ENCODE data around the gene PIM3.

- TF ChIP-seq AR (CRISPR knock-in tag; IDR thresholded peaks at IDR 0.05), result no peak
- TF ChIP-seq SP1 (CRISPR knock-in tag; conservative IDR thresholded peaks at IDR 0.05), result no peak
- no peak for TF ChIP-seq CTCF (IDR thresholded peaks at IDR 0.05)
- TF ChIP-seq KAT7 (CRISPR knock-in tag; IDR thresholded peaks at IDR 0.05; ENCODE audit: borderline replicate concordance), result no peak
- TF ChIP-seq ZNF232 (CRISPR knock-in tag; IDR thresholded peaks at IDR 0.05), result no peak
- no peak for TF ChIP-seq ATF2 (CRISPR knock-in tag; IDR thresholded peaks at IDR 0.05; ENCODE audit: borderline replicate concordance, low read depth)
- no peak for TF ChIP-seq E2F1 (CRISPR knock-in tag; IDR thresholded peaks at IDR 0.05)
- TF ChIP-seq GABPB1 (CRISPR knock-in tag; IDR thresholded peaks at IDR 0.05), result no peak
- TF ChIP-seq USF2 (CRISPR knock-in tag; IDR thresholded peaks at IDR 0.05), result no peak
- TF ChIP-seq RORB (CRISPR knock-in tag; IDR thresholded peaks at IDR 0.05), result no peak
- TF ChIP-seq MAX (CRISPR knock-in tag; IDR thresholded peaks at IDR 0.05), result no peak
- TF ChIP-seq SMAD3 (CRISPR knock-in tag; IDR thresholded peaks at IDR 0.05; ENCODE audit: borderline replicate concordance), result no peak
- TF ChIP-seq USF1 (CRISPR knock-in tag; IDR thresholded peaks at IDR 0.05), result no peak
- no peak for TF ChIP-seq JUN (CRISPR knock-in tag; IDR thresholded peaks at IDR 0.05)
These were observed 43.7 kb upstream of the PIM3 start for GRCh38 chr22:49916831-49917230.
